ENCODE results near the gene GAGE12J.

- TF ChIP-seq POLR2A (IDR thresholded peaks at IDR 0.05) (no peak), CTCF (IDR thresholded peaks at IDR 0.05) (no peak), EP300 (IDR thresholded peaks at IDR 0.05) (no peak)
Observed at GRCh38 chrX:49278081-49278480, 43.8 kb upstream of the GAGE12J start.
